Measurements from ENCODE around the gene ADCY9. TPM values are rescaled to one million over a fixed set of nuclear protein-coding genes. Genes with fewer than 3 reads are reported as not detected.

ADCY9 gene
- total RNA-seq, 1 experiment from 2014 or later = 4.7 TPM

- H3K14ac ChIP-seq (ENCODE audit: insufficient read depth, low read length) = no peak overlapping the region
- Mint-ChIP-seq H3K4me1 (peaks cover 7 to 17% of the 10 kb centered on the region in 2 experiments), H3K36me3 (ENCODE audit: insufficient read depth in 1 of 3, low read depth in 3 of 3) (peaks cover 0 to 9% (median 2%) of the 10 kb centered on the region in 3 experiments; a peak in 2 of 7 replicates), H3K4me3 (no peak overlapping the region), H3K9me3 (peaks cover 10 to 12% of the 10 kb centered on the region in 2 experiments), H3K27me3 (ENCODE audit: low read depth) (no peaks in the 10 kb centered on the region; the same call in 1 of the 2 replicates), H3K27ac (no peak overlapping the region)
- no peak overlapping the region for H4K8ac ChIP-seq (replicated peaks; ENCODE audit: insufficient read length, low read depth, low read length)
- H2BK120ac ChIP-seq (ENCODE audit: low read depth, low read length, poor library complexity, severe bottlenecking) = no peak overlapping the region
- no peak for TF ChIP-seq CTCF (conservative IDR thresholded peaks at IDR 0.05)
- H3K27ac ChIP-seq (ENCODE audit: insufficient read length, low read depth, low read length) = no peak overlapping the region
- H4K91ac ChIP-seq (ENCODE audit: insufficient read length, low read depth, low read length) = no peak overlapping the region
- no peak overlapping the region for H4K5ac ChIP-seq (ENCODE audit: insufficient read length, low read depth, low read length)
- H3K4me2 ChIP-seq (ENCODE audit: insufficient read depth, insufficient read length, low read length) = no peak overlapping the region
- H3K27me3 ChIP-seq (ENCODE audit: insufficient read depth, low read length) = no peaks in the 10 kb centered on the region
- WGBS (ENCODE audit: extremely low coverage, insufficient read length, low lambda C conversion rate) = no CpG with 5 or more reads among the region's 6 CpGs
- H3K79me1 ChIP-seq (ENCODE audit: insufficient read depth, low read depth, low read length, poor library complexity, severe bottlenecking) = no peaks in the 10 kb centered on the region
- H3K18ac ChIP-seq (ENCODE audit: insufficient read length, low read depth, low read length) = no peak overlapping the region
- DNase-seq = no peak
- H3K23me2 ChIP-seq (ENCODE audit: insufficient read length, low read depth, low read length, poor library complexity, severe bottlenecking) = no peaks in the 10 kb centered on the region
- no peak overlapping the region for H2AK5ac ChIP-seq (ENCODE audit: insufficient read length, low read length)
- no peaks in the 10 kb centered on the region for H3K4me1 ChIP-seq (ENCODE audit: insufficient read depth, low read length)
- H4K20me1 ChIP-seq (ENCODE audit: control insufficient read depth, insufficient read depth, insufficient read length) = no peaks in the 10 kb centered on the region
- H3K23ac ChIP-seq (ENCODE audit: insufficient read length, low read depth, low read length) = no peak overlapping the region
- no peak overlapping the region for H2BK12ac ChIP-seq (ENCODE audit: insufficient read length, low read depth, low read length)
- no peak overlapping the region for H3T11ph ChIP-seq (ENCODE audit: low read length)
- no peak overlapping the region for H2BK20ac ChIP-seq (ENCODE audit: low read depth, low read length, poor library complexity, severe bottlenecking)
- H3K56ac ChIP-seq (ENCODE audit: insufficient read length, low read depth, low read length) = no peak overlapping the region
- H2BK15ac ChIP-seq (ENCODE audit: low read depth, low read length) = no peak overlapping the region
- no peak overlapping the region for H3K9ac ChIP-seq (ENCODE audit: extremely low read depth, insufficient read length, low read length)
- no peaks in the 10 kb centered on the region for H3K79me2 ChIP-seq (ENCODE audit: insufficient read depth, low read length)
- no peak overlapping the region for H2BK5ac ChIP-seq (ENCODE audit: insufficient read length, low read length)
- no peak overlapping the region for H2AFZ ChIP-seq (ENCODE audit: low read length)
- no peaks in the 10 kb centered on the region for H3K9me3 ChIP-seq (ENCODE audit: control insufficient read depth, low read depth, low read length)
- no peak overlapping the region for H3K4ac ChIP-seq (ENCODE audit: low read depth, low read length)
These were observed 203.3 kb downstream of the ADCY9 start for GRCh38 chr16:3912897-3913296.

Other genes with a start within 250 kb of the ADCY9 start
- 79.1 and 81.1 TPM in 2 replicates for gene CREBBP, start 235.7 kb downstream of the ADCY9 start, total RNA-seq (2021)
- not detected in 2 replicates for gene SRL, start 125.6 kb upstream of the ADCY9 start, total RNA-seq (2021)
- gene TFAP4, start 156.6 kb upstream of the ADCY9 start, total RNA-seq (2021) = 50.5 and 51.9 TPM in 2 replicates
- 14.3 and 14.9 TPM in 2 replicates for gene GLIS2, start 199.6 kb upstream of the ADCY9 start, total RNA-seq (2021)
- 80.4 and 81.8 TPM in 2 replicates for gene PAM16, start 234.9 kb upstream of the ADCY9 start, total RNA-seq (2021)

Data from H9 (cell line).